Measurements from ENCODE around the gene KIF17.

DNA sequence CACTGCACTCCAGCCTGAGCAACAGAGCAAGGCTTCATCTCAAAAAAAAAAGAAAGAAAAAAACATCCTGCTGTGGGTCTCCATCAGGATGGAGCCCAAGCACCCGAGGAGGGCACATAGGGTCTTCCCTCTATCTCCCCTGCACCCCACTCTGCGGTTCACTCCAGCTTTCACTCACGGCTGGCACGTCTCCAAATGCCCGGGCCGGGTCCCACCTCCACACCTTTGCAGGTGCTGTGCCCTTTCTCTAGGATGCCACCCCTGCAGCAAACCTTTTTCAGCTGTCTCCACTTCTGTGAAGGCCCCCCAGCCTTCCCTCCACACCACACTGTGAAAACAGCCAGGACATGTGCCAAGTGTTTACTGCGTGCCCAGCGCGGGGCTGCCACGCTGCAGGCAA is 34.2 kb downstream of the KIF17 start:
- TF ChIP-seq, protein P1, sequence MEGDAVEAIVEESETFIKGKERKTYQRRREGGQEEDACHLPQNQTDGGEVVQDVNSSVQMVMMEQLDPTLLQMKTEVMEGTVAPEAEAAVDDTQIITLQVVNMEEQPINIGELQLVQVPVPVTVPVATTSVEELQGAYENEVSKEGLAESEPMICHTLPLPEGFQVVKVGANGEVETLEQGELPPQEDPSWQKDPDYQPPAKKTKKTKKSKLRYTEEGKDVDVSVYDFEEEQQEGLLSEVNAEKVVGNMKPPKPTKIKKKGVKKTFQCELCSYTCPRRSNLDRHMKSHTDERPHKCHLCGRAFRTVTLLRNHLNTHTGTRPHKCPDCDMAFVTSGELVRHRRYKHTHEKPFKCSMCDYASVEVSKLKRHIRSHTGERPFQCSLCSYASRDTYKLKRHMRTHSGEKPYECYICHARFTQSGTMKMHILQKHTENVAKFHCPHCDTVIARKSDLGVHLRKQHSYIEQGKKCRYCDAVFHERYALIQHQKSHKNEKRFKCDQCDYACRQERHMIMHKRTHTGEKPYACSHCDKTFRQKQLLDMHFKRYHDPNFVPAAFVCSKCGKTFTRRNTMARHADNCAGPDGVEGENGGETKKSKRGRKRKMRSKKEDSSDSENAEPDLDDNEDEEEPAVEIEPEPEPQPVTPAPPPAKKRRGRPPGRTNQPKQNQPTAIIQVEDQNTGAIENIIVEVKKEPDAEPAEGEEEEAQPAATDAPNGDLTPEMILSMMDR (IDR thresholded peaks at IDR 0.05; ENCODE audit: low read depth, low read length, poor library complexity, severe bottlenecking) = no peak
- TF ChIP-seq EZH2phosphoT487 (IDR thresholded peaks at IDR 0.05; ENCODE audit: borderline replicate concordance, low read length) = no peak

Data from DOHH2 (cell line).